ENCODE data around the gene CDK5RAP2.

DNA sequence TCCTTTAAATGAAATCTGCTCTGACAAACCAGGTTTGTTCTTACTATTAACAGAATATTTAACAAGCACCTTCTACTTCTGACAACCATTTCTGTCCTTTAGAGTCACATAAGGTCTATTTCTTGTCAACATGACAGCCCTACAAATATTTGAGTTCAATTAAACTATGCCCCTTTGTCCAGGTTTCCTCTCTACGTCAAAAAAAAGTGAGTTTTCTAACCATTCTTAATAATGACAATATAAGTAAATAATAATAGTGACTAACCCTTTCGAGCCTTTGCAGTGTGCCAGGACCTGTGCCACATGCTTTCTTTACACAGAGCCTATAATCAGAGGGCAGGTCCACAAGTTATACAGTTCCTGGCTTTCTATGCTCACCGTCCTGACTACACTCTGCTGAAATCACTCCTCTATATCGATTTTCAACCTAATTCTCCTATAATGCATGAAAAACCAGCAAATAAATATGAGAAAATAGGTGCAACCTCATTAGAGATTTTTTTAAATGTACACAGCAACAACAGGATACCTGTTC, 115.0 kb downstream of the CDK5RAP2 start:
- TF ChIP-seq, protein P1, sequence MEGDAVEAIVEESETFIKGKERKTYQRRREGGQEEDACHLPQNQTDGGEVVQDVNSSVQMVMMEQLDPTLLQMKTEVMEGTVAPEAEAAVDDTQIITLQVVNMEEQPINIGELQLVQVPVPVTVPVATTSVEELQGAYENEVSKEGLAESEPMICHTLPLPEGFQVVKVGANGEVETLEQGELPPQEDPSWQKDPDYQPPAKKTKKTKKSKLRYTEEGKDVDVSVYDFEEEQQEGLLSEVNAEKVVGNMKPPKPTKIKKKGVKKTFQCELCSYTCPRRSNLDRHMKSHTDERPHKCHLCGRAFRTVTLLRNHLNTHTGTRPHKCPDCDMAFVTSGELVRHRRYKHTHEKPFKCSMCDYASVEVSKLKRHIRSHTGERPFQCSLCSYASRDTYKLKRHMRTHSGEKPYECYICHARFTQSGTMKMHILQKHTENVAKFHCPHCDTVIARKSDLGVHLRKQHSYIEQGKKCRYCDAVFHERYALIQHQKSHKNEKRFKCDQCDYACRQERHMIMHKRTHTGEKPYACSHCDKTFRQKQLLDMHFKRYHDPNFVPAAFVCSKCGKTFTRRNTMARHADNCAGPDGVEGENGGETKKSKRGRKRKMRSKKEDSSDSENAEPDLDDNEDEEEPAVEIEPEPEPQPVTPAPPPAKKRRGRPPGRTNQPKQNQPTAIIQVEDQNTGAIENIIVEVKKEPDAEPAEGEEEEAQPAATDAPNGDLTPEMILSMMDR (IDR thresholded peaks at IDR 0.05; ENCODE audit: borderline replicate concordance, extremely low read depth, low read length, poor library complexity, severe bottlenecking), result no peak
- TF ChIP-seq EZH2 (IDR thresholded peaks at IDR 0.05; ENCODE audit: borderline replicate concordance, low read depth, low read length, severe bottlenecking), result no peak
